GM23338 (cell line): ENCODE data around the gene SGSH. TPM values are rescaled to one million over a fixed set of nuclear protein-coding genes. Genes with fewer than 3 reads are reported as not detected.

Source experiments
- ATAC-seq: fragments of 200-7000 bp; cut with Tn5 transposase; 3 replicates; pipeline ENCODE4 v1.9.1; 2020
- DNase-seq: peaks from one replicate; pipeline ENCODE4 v3.0.0-alpha.2; 2015; ENCODE audit warnings: low spot score
- H2AFZ ChIP-seq: fragments of 200-600 bp; sonication (generic); 2 replicates; pipeline ENCODE4 v1.8.0; 2016; ENCODE audit warnings: antibody characterized with exemption, mild to moderate bottlenecking, moderate library complexity
- H3F3A ChIP-seq: fragments of 200-600 bp; sonication (generic); replicated peaks from 2 replicates; pipeline ENCODE4 v1.8.0; 2017; ENCODE audit warnings: antibody characterized with exemption, mixed run types, low read depth
- H3K27ac ChIP-seq: fragments of 200-600 bp; sonication (generic); 2 replicates; pipeline ENCODE4 v1.6.1; 2016; ENCODE audit warnings: low read depth
- H3K27me3 ChIP-seq: fragments of 200-600 bp; sonication (generic); 2 replicates; pipeline ENCODE4 v1.8.0; 2016; ENCODE audit warnings: mild to moderate bottlenecking, mixed run types, moderate library complexity; ENCODE audit not compliant: insufficient read depth
- H3K36me3 ChIP-seq: fragments of 200-600 bp; sonication (generic); 2 replicates; pipeline ENCODE4 v1.8.0; 2016; ENCODE audit warnings: mild to moderate bottlenecking; ENCODE audit not compliant: insufficient read depth
- H3K4me1 ChIP-seq: fragments of 200-600 bp; sonication (generic); 2 replicates; pipeline ENCODE4 v1.8.0; 2016; ENCODE audit warnings: mild to moderate bottlenecking, moderate library complexity; ENCODE audit not compliant: insufficient read depth
- H3K4me2 ChIP-seq: fragments of 200-600 bp; sonication (generic); 2 replicates; pipeline ENCODE4 v1.7.1; 2017; ENCODE audit warnings: mixed run types
- H3K4me3 ChIP-seq: fragments of 200-600 bp; sonication (generic); 2 replicates; pipeline ENCODE4 v1.6.1; 2016; ENCODE audit warnings: mixed run types
- H3K79me2 ChIP-seq: fragments of 200-600 bp; sonication (generic); replicated peaks from 2 replicates; pipeline ENCODE4 v1.8.0; 2017; ENCODE audit warnings: mild to moderate bottlenecking; ENCODE audit not compliant: insufficient read depth
- H3K9me2 ChIP-seq: fragments of 200-600 bp; sonication (generic); 2 replicates; pipeline ENCODE4 v1.8.0; 2017; ENCODE audit not compliant: insufficient read depth
- H4K20me1 ChIP-seq: fragments of 200-600 bp; sonication (generic); replicated peaks from 2 replicates; pipeline ENCODE4 v1.8.0; 2017; ENCODE audit warnings: mild to moderate bottlenecking; ENCODE audit not compliant: insufficient read depth
- H3K27ac Mint-ChIP-seq: 2 replicates; pipeline ENCODE4 v1.8.0; 2020; ENCODE audit warnings: inconsistent platforms, mild to moderate bottlenecking, moderate library complexity, mixed read lengths
- H3K27me3 Mint-ChIP-seq: 3 replicates; pipeline ENCODE4 v1.8.0; 2022; ENCODE audit warnings: low read depth, mild to moderate bottlenecking, moderate library complexity, mixed read lengths, inconsistent platforms; ENCODE audit not compliant: insufficient read depth, poor library complexity
- H3K36me3 Mint-ChIP-seq: 3 replicates; pipeline ENCODE4 v1.8.0; 2021; ENCODE audit warnings: low read depth, mild to moderate bottlenecking, inconsistent platforms, moderate library complexity, mixed read lengths
- H3K4me1 Mint-ChIP-seq: 3 replicates; pipeline ENCODE4 v1.8.0; 2020; ENCODE audit warnings: mild to moderate bottlenecking, inconsistent platforms, mixed read lengths
- H3K4me3 Mint-ChIP-seq: 3 replicates; pipeline ENCODE4 v1.8.0; 2021; ENCODE audit warnings: moderate library complexity, mild to moderate bottlenecking, inconsistent platforms, mixed read lengths
- H3K9me3 Mint-ChIP-seq: 3 replicates; pipeline ENCODE4 v1.8.0; 2020; ENCODE audit warnings: moderate library complexity, mild to moderate bottlenecking, inconsistent platforms, mixed read lengths
- EZH2 ChIP-seq: fragments of 200-600 bp; sonication (generic); IDR thresholded peaks from one replicate; pipeline ENCODE4 v1.8.0; 2017; ENCODE audit warnings: antibody characterized with exemption, mild to moderate bottlenecking, low read depth; ENCODE audit not compliant: unreplicated experiment
- EZH2phosphoT487 ChIP-seq: fragments of 200-600 bp; sonication (generic); IDR thresholded peaks from one replicate; pipeline ENCODE4 v1.8.1; 2018; ENCODE audit warnings: antibody characterized with exemption; ENCODE audit not compliant: unreplicated experiment
- JUNB ChIP-seq: IDR thresholded peaks from one replicate; pipeline ENCODE4 v1.6.1; 2016; ENCODE audit warnings: antibody characterized with exemption; ENCODE audit not compliant: unreplicated experiment
- NANOG ChIP-seq: IDR thresholded peaks from 2 replicates; pipeline ENCODE4 v1.6.1; 2016; ENCODE audit warnings: antibody characterized with exemption, borderline replicate concordance
- POLR2AphosphoS5 ChIP-seq: IDR thresholded peaks from 2 replicates; pipeline ENCODE4 v1.6.1; 2016; ENCODE audit warnings: antibody characterized with exemption, low read depth
- STAT1 ChIP-seq: IDR thresholded peaks from one replicate; pipeline ENCODE4 v1.6.1; 2016; ENCODE audit warnings: antibody characterized with exemption; ENCODE audit not compliant: unreplicated experiment
- ZNF114 ChIP-seq: fragments of 250-450 bp; sonication (Bioruptor Pico); IDR thresholded peaks from 2 replicates; pipeline ENCODE4 v1.5.0; 2020; ENCODE audit warnings: mild to moderate bottlenecking, moderate library complexity
- ZNF331 ChIP-seq: fragments of 250-450 bp; sonication (Bioruptor Pico); IDR thresholded peaks from 2 replicates; pipeline ENCODE4 v1.5.0; 2020; ENCODE audit warnings: low read depth, mild to moderate bottlenecking, moderate library complexity
- polyA plus RNA-seq: library from polyadenylated mRNA; unstranded; fragments of >200 nt; fragmentation: Nextera tagmentation; extraction: Ambion mirVana; gene quantifications from 2 replicates; pipeline ENCODE4 v1.2.1, GENCODE V29; 2016
- total RNA-seq: library from RNA; depleted of rRNA; stranded (reverse); fragments of >200 nt; shearing (Covaris generic); gene quantifications from 2 replicates; pipeline ENCODE4 v1.2.3, GENCODE V29; 2014
- TF ChIP-seq, protein P1 (sequence below): fragments of 250-450 bp; sonication (Bioruptor Pico); IDR thresholded peaks from 2 replicates; pipeline ENCODE4 v1.5.0; 2020; ENCODE audit warnings: mild to moderate bottlenecking, moderate library complexity
- TF ChIP-seq, protein P2 (sequence below), 2 experiments: fragments of 200-600 bp in 1 of 2; sonication (generic) in 1 of 2; conservative IDR thresholded peaks; 2 replicates each; pipeline versions ENCODE4 v1.5.1 to v1.6.1; 2016 to 2017; ENCODE audit warnings: antibody characterized with exemption in 2 of 2, low read depth in 2 of 2, mild to moderate bottlenecking in 2 of 2, moderate library complexity in 1 of 2
- TF ChIP-seq, protein P3 (sequence below): IDR thresholded peaks from one replicate; pipeline ENCODE4 v1.6.1; 2018; ENCODE audit warnings: antibody characterized with exemption; ENCODE audit not compliant: unreplicated experiment
- TF ChIP-seq, protein P4 (sequence below): IDR thresholded peaks from 2 replicates; pipeline ENCODE4 v1.6.1; 2016; ENCODE audit warnings: antibody characterized with exemption

SGSH gene
- total and polyA plus RNA-seq, 2 experiments from 2014 or later: 9.6 to 17.5 TPM

DNA sequence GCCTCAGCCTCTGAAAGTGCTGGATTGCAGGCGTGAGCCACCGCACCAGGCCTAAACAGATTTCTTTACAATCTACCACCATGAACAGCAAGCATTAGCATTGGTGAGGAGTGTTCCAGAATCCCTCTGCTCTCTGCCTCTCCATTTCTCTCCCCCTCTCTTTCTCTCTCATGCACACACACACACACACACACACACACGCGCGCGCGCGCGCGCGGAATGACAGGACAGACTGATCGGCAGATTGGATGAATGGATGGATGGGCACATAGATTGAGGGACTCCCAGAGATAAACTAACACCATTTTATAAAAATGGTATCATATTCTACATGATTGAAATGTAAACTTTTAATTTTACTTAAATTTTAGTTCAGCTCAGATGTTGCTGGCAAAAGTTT, 47.0 kb downstream of the SGSH start:
- no peak for ATAC-seq
- H3K27me3 Mint-ChIP-seq: peaks cover 12% of the 10 kb centered on the region
- Histone ChIP-seq H3K27ac (no peak overlapping the region), H3F3A (no peaks in the 10 kb centered on the region), H4K20me1 (no peaks in the 10 kb centered on the region), H3K4me3 (no peak overlapping the region), H3K27me3 (no peaks in the 10 kb centered on the region), H3K9me2 (no peaks in the 10 kb centered on the region), H3K4me2 (no peak overlapping the region), H3K4me1 (no peaks in the 10 kb centered on the region), H3K36me3 (no peaks in the 10 kb centered on the region), H2AFZ (no peak overlapping the region), H3K79me2 (no peaks in the 10 kb centered on the region)
- no peaks in the 10 kb centered on the region for H3K9me3 Mint-ChIP-seq
- H3K4me3 Mint-ChIP-seq: no peak overlapping the region
- TF ChIP-seq, protein P1, sequence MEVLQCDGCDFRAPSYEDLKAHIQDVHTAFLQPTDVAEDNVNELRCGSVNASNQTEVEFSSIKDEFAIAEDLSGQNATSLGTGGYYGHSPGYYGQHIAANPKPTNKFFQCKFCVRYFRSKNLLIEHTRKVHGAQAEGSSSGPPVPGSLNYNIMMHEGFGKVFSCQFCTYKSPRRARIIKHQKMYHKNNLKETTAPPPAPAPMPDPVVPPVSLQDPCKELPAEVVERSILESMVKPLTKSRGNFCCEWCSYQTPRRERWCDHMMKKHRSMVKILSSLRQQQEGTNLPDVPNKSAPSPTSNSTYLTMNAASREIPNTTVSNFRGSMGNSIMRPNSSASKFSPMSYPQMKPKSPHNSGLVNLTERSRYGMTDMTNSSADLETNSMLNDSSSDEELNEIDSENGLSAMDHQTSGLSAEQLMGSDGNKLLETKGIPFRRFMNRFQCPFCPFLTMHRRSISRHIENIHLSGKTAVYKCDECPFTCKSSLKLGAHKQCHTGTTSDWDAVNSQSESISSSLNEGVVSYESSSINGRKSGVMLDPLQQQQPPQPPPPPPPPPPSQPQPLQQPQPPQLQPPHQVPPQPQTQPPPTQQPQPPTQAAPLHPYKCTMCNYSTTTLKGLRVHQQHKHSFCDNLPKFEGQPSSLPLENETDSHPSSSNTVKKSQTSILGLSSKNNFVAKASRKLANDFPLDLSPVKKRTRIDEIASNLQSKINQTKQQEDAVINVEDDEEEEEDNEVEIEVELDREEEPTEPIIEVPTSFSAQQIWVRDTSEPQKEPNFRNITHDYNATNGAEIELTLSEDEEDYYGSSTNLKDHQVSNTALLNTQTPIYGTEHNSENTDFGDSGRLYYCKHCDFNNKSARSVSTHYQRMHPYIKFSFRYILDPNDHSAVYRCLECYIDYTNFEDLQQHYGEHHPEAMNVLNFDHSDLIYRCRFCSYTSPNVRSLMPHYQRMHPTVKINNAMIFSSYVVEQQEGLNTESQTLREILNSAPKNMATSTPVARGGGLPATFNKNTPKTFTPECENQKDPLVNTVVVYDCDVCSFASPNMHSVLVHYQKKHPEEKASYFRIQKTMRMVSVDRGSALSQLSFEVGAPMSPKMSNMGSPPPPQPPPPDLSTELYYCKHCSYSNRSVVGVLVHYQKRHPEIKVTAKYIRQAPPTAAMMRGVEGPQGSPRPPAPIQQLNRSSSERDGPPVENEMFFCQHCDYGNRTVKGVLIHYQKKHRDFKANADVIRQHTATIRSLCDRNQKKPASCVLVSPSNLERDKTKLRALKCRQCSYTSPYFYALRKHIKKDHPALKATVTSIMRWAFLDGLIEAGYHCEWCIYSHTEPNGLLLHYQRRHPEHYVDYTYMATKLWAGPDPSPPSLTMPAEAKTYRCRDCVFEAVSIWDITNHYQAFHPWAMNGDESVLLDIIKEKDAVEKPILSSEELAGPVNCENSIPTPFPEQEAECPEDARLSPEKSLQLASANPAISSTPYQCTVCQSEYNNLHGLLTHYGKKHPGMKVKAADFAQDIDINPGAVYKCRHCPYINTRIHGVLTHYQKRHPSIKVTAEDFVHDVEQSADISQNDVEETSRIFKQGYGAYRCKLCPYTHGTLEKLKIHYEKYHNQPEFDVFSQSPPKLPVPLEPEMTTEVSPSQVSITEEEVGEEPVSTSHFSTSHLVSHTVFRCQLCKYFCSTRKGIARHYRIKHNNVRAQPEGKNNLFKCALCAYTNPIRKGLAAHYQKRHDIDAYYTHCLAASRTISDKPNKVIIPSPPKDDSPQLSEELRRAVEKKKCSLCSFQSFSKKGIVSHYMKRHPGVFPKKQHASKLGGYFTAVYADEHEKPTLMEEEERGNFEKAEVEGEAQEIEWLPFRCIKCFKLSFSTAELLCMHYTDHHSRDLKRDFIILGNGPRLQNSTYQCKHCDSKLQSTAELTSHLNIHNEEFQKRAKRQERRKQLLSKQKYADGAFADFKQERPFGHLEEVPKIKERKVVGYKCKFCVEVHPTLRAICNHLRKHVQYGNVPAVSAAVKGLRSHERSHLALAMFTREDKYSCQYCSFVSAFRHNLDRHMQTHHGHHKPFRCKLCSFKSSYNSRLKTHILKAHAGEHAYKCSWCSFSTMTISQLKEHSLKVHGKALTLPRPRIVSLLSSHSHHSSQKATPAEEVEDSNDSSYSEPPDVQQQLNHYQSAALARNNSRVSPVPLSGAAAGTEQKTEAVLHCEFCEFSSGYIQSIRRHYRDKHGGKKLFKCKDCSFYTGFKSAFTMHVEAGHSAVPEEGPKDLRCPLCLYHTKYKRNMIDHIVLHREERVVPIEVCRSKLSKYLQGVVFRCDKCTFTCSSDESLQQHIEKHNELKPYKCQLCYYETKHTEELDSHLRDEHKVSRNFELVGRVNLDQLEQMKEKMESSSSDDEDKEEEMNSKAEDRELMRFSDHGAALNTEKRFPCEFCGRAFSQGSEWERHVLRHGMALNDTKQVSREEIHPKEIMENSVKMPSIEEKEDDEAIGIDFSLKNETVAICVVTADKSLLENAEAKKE (CRISPR knock-in tag): no peak
- TF ChIP-seq NANOG: no peak
- TF ChIP-seq, protein P2, sequence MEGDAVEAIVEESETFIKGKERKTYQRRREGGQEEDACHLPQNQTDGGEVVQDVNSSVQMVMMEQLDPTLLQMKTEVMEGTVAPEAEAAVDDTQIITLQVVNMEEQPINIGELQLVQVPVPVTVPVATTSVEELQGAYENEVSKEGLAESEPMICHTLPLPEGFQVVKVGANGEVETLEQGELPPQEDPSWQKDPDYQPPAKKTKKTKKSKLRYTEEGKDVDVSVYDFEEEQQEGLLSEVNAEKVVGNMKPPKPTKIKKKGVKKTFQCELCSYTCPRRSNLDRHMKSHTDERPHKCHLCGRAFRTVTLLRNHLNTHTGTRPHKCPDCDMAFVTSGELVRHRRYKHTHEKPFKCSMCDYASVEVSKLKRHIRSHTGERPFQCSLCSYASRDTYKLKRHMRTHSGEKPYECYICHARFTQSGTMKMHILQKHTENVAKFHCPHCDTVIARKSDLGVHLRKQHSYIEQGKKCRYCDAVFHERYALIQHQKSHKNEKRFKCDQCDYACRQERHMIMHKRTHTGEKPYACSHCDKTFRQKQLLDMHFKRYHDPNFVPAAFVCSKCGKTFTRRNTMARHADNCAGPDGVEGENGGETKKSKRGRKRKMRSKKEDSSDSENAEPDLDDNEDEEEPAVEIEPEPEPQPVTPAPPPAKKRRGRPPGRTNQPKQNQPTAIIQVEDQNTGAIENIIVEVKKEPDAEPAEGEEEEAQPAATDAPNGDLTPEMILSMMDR (conservative IDR thresholded peaks at IDR 0.05; ENCODE audit: low read depth in 2 of 2): no peak
- TF ChIP-seq, protein P3, sequence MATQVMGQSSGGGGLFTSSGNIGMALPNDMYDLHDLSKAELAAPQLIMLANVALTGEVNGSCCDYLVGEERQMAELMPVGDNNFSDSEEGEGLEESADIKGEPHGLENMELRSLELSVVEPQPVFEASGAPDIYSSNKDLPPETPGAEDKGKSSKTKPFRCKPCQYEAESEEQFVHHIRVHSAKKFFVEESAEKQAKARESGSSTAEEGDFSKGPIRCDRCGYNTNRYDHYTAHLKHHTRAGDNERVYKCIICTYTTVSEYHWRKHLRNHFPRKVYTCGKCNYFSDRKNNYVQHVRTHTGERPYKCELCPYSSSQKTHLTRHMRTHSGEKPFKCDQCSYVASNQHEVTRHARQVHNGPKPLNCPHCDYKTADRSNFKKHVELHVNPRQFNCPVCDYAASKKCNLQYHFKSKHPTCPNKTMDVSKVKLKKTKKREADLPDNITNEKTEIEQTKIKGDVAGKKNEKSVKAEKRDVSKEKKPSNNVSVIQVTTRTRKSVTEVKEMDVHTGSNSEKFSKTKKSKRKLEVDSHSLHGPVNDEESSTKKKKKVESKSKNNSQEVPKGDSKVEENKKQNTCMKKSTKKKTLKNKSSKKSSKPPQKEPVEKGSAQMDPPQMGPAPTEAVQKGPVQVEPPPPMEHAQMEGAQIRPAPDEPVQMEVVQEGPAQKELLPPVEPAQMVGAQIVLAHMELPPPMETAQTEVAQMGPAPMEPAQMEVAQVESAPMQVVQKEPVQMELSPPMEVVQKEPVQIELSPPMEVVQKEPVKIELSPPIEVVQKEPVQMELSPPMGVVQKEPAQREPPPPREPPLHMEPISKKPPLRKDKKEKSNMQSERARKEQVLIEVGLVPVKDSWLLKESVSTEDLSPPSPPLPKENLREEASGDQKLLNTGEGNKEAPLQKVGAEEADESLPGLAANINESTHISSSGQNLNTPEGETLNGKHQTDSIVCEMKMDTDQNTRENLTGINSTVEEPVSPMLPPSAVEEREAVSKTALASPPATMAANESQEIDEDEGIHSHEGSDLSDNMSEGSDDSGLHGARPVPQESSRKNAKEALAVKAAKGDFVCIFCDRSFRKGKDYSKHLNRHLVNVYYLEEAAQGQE: no peak
- TF ChIP-seq JUNB: no peak
- TF ChIP-seq POLR2AphosphoS5: no peak
- no peak for TF ChIP-seq EZH2phosphoT487
- no peak for TF ChIP-seq STAT1
- TF ChIP-seq EZH2: no peak
- TF ChIP-seq ZNF114: no peak
- TF ChIP-seq, protein P4, sequence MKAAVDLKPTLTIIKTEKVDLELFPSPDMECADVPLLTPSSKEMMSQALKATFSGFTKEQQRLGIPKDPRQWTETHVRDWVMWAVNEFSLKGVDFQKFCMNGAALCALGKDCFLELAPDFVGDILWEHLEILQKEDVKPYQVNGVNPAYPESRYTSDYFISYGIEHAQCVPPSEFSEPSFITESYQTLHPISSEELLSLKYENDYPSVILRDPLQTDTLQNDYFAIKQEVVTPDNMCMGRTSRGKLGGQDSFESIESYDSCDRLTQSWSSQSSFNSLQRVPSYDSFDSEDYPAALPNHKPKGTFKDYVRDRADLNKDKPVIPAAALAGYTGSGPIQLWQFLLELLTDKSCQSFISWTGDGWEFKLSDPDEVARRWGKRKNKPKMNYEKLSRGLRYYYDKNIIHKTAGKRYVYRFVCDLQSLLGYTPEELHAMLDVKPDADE: no peak
- no peak for TF ChIP-seq ZNF331 (CRISPR knock-in tag)
- H3K4me1 Mint-ChIP-seq: peaks cover 4% of the 10 kb centered on the region
- no peak for DNase-seq
- H3K36me3 Mint-ChIP-seq: no peaks in the 10 kb centered on the region
- no peak overlapping the region for H3K27ac Mint-ChIP-seq
